ENCODE data around the gene TNFRSF9. TPM values are rescaled to one million over a fixed set of nuclear protein-coding genes. Genes with fewer than 3 reads are reported as not detected.

Gene TNFRSF9
- total and polyA plus RNA-seq, 4 donors, result under 0.01 to 0.09 (median 0.02) TPM; not detected in 1

DNA sequence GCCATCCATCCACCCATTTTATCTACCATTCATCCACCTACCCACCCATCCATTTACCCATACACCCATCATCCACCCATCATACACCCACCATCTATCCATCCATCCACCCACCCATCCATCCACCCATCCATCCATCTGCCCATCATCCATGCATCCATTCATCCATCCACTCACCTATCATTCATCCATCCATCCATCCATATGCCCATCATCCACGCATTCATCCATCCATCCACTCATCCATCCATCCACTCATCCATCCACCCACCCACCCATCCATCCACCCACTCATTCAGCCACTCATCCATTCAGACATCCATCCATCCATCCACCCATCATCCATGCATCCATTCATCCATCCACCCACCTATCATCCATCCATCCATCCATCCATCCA, 55.9 kb downstream of the TNFRSF9 start:
- H3K36me3 ChIP-seq (ENCODE audit: control insufficient read depth in 4 of 4, insufficient read depth in 3 of 4, low read depth in 1 of 4, low read length in 3 of 4), result no peaks in the 10 kb centered on the region
- no peak for DNase-seq (ENCODE audit: low spot score)
- WGBS, result 96% methylated on average over 1 of the region's 1 CpG
- H3K9me3 ChIP-seq (ENCODE audit: control insufficient read depth in 4 of 4, low read length in 3 of 4), result no peaks in the 10 kb centered on the region
- H3K4me1 ChIP-seq (ENCODE audit: control insufficient read depth in 4 of 4, insufficient read depth in 4 of 4, low read length in 3 of 4), result peaks cover 0 to 1% (median 0%) of the 10 kb centered on the region in 4 donors
- H3K4me3 ChIP-seq (ENCODE audit: low read depth in 1 of 3, low read length in 3 of 3), result no peak overlapping the region
- H3K27me3 ChIP-seq (ENCODE audit: control insufficient read depth in 4 of 4, insufficient read depth in 4 of 4, low read length in 3 of 4), result peaks cover 0 to 5% (median 2%) of the 10 kb centered on the region in 4 donors
- no peak overlapping the region for H3K9ac ChIP-seq (ENCODE audit: low read depth in 1 of 2, low read length in 2 of 2)
- no peak for TF ChIP-seq ATF3 (IDR thresholded peaks at IDR 0.05)
- no peak for TF ChIP-seq FOXA1 (IDR thresholded peaks at IDR 0.05)
- no peak for TF ChIP-seq HNF4A (conservative IDR thresholded peaks at IDR 0.05)
- TF ChIP-seq FOXA2 (IDR thresholded peaks at IDR 0.05), result no peak
- TF ChIP-seq EGR1 (IDR thresholded peaks at IDR 0.05; ENCODE audit: low read depth in 2 of 2), result no peak
- TF ChIP-seq, protein P1, sequence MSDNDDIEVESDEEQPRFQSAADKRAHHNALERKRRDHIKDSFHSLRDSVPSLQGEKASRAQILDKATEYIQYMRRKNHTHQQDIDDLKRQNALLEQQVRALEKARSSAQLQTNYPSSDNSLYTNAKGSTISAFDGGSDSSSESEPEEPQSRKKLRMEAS (IDR thresholded peaks at IDR 0.05), result no peak
- TF ChIP-seq REST (IDR thresholded peaks at IDR 0.05), result no peak
- TF ChIP-seq ZBTB33 (IDR thresholded peaks at IDR 0.05), result no peak
- TF ChIP-seq SP1 (IDR thresholded peaks at IDR 0.05), result no peak
- no peak for TF ChIP-seq GABPA (IDR thresholded peaks at IDR 0.05 in 1 of 2, conservative IDR thresholded peaks at IDR 0.05 in 1 of 2)
- TF ChIP-seq RAD21 (IDR thresholded peaks at IDR 0.05), result no peak
- TF ChIP-seq NR2F2 (IDR thresholded peaks at IDR 0.05), result no peak
- TF ChIP-seq YY1 (IDR thresholded peaks at IDR 0.05), result no peak
- no peak for TF ChIP-seq JUND (IDR thresholded peaks at IDR 0.05)
- TF ChIP-seq TAF1 (conservative IDR thresholded peaks at IDR 0.05), result no peak
- TF ChIP-seq, protein P2, sequence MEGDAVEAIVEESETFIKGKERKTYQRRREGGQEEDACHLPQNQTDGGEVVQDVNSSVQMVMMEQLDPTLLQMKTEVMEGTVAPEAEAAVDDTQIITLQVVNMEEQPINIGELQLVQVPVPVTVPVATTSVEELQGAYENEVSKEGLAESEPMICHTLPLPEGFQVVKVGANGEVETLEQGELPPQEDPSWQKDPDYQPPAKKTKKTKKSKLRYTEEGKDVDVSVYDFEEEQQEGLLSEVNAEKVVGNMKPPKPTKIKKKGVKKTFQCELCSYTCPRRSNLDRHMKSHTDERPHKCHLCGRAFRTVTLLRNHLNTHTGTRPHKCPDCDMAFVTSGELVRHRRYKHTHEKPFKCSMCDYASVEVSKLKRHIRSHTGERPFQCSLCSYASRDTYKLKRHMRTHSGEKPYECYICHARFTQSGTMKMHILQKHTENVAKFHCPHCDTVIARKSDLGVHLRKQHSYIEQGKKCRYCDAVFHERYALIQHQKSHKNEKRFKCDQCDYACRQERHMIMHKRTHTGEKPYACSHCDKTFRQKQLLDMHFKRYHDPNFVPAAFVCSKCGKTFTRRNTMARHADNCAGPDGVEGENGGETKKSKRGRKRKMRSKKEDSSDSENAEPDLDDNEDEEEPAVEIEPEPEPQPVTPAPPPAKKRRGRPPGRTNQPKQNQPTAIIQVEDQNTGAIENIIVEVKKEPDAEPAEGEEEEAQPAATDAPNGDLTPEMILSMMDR (IDR thresholded peaks at IDR 0.05; ENCODE audit: low read depth, low read length, missing input control), result no peak
- TF ChIP-seq RXRA (IDR thresholded peaks at IDR 0.05), result no peak
- no peak for TF ChIP-seq HNF4G (IDR thresholded peaks at IDR 0.05)
- no peak overlapping the region for H3K27ac ChIP-seq (ENCODE audit: low read depth in 1 of 2, low read length in 2 of 2)
